LNCaP clone FGC (cell line): ENCODE data around the gene SAMD14.

Source experiments
- DNase-seq: peaks from one replicate; pipeline ENCODE4 v3.0.0-alpha.2; 2011; ENCODE audit warnings: low read depth
- H3K4me3 ChIP-seq: 2 replicates; pipeline ENCODE4 v1.5.1; 2011; ENCODE audit warnings: mild to moderate bottlenecking, low read depth, low read length, control low read depth
- TF ChIP-seq, protein P1 (sequence below): IDR thresholded peaks from 2 replicates; pipeline ENCODE4 v1.5.1; 2012; ENCODE audit warnings: mild to moderate bottlenecking; ENCODE audit not compliant: control insufficient read depth, insufficient read depth; ENCODE audit errors: extremely low read depth

The SAMD14 gene

DNA sequence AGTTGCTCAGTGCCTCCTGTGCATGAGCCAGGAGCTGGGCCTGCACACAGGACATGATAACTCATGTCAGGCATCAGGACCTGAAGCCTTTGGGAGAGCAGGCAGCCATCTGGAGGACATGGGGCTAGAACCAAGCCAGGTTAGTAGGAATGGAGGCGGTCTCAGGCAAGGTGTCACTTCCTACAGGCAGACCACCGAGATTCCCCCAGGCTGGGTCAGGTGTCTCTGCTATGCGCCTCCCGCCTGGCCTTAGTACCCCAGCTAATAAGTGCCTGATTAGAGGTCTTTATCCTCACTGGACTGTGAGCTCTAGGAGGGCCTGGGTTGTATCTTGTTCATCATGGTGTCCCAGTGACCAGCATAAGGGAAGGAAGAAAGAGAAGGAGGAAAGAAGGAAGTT lies 15.6 kb downstream of the SAMD14 start:
- TF ChIP-seq, protein P1, sequence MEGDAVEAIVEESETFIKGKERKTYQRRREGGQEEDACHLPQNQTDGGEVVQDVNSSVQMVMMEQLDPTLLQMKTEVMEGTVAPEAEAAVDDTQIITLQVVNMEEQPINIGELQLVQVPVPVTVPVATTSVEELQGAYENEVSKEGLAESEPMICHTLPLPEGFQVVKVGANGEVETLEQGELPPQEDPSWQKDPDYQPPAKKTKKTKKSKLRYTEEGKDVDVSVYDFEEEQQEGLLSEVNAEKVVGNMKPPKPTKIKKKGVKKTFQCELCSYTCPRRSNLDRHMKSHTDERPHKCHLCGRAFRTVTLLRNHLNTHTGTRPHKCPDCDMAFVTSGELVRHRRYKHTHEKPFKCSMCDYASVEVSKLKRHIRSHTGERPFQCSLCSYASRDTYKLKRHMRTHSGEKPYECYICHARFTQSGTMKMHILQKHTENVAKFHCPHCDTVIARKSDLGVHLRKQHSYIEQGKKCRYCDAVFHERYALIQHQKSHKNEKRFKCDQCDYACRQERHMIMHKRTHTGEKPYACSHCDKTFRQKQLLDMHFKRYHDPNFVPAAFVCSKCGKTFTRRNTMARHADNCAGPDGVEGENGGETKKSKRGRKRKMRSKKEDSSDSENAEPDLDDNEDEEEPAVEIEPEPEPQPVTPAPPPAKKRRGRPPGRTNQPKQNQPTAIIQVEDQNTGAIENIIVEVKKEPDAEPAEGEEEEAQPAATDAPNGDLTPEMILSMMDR: no peak
- no peak for DNase-seq
- no peak overlapping the region for H3K4me3 ChIP-seq

DNA sequence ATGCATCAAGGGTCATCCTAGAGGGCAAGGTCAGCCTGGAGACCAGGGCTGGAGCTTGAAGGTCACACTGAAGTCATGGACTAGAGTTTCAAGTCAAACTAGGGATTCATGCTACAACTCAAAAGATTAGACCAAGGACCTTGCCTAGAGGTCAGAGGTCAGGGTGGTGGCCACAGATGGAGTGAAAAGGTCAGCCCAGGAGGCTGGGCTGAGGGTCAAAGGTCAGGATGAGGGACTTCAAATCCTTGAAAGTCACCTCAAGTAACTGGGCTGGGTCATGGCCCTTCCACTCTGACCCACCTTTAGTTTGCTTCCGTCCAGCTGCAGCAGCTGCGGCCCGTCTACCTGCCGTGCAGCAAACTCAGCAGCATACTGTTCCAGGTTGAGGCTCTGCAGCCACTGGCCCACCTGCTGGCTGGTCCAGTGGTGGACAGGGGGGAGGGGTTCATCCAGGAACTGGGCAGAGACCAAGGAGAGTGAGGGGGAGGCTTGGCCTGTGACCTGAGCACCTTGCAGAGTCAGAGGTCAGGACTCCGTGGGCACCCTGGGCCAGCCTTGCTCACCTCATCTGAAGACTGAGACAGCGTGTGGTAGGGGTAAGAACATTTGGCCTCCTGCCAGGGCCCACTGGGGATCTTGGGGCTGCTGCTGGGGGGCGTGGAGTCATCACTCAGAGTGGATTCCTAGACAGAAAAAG lies 16.2 kb downstream of the SAMD14 start:
- DNase-seq: no peak
- H3K4me3 ChIP-seq: no peak overlapping the region
- TF ChIP-seq, protein P1: no peak

DNA sequence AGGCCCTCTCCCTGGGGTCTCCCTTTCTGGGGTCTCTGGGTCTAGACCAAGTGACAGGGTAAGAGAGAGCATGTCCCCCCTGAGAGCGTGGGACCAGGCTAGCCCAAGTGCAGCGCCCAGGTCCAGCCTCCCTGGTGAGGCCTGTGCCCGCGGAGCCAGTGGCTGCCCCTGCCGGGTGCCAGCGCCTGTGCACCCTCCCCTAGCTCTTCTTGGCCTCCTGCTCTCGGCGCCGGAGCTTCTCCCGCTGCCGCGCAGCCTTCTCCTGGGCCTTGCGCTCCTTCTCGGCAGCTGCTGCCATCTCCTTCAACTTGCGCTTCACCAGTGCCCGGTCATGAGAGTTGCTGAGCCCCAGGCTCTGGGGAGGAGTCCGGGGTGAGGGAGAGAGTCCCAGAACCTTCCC lies 17.3 kb downstream of the SAMD14 start:
- no peak for DNase-seq
- TF ChIP-seq, protein P1: no peak
- no peak overlapping the region for H3K4me3 ChIP-seq

DNA sequence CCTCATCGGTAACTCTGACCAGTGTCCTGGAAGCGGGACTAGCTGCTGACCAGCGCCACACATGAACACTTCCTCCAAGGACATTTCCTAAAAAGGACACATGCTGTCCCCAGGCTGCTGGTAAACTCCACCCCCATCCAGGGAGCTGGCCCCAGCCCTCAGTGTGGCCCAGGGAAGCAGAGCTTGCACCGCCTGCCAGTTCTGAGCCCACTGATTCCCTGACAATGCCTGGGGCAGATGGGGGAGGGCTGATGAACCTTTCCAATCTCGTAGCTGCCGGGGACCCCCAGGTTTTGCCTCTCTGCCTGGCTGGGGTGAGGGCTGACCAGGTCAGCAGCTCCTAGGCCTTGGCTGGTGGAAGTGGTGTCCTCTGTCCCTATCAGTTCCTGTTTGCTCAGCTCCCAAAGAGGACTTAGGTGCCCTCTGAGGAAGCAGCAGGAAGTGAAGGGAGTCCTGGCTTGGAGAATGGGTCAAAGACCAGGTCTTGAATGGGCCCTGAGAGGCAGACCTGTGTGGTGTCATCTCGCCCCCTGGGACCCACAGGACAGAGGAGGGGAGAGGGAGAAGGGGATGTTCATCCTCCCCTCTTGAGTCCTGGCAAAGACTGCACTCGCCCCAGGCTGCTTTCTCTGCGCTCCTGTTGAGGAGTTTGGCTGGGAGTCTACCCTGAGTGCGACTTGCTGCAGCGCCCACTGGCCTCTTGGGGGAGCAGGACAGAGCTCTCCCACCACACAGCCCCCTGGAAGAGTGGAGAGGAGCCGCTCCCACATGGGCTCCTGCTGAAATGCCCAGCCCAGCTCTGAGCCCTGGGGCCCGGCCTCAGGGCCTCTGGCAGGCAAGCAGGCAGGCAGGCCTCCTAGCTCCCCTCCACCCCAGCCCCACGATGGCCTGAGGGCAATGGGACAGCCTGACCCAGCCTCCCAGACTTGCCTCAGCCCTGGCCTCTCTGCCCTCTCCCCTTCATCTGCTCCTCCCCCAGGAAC lies 18.0 kb downstream of the SAMD14 start:
- TF ChIP-seq, protein P1: no peak
- H3K4me3 ChIP-seq: no peak overlapping the region
- DNase-seq: peak; percentile 37

DNA sequence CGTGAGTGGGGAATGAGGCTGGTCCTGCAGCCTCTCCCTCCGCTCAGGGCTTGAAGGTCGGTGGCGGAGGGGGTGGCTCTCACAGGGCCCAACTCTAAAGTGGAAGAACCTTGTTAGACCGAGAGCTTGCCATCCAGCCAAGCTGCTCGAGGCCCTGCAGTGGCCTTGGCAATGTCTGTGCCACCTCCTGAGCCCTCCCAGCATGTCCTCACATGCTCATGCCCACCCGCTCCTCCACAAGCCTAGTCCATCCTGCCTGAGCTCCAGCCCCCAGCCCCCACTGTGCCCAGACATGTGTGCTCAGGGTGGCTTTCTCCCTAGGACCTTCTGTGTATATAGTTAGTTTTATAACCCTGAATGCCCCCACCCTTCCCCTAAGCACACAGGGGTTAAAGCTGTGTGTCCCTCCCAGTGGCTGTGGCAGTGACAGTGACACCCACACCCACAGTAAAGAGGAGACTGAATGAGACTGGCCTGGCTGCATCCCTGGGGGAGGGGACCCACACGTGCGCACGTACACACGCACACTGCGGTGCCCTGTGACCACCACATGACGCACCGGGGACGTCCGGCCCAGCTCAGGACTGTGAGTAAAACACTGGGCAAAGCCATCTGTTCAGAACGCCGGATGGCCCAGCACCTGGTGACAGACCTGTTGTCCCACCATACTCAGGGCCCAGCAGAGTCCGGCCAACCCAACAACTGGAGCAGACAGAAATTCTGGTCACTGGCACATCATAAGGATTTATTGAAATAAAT lies 19.2 kb downstream of the SAMD14 start:
- DNase-seq: no peak
- TF ChIP-seq, protein P1: no peak
- H3K4me3 ChIP-seq: no peak overlapping the region

DNA sequence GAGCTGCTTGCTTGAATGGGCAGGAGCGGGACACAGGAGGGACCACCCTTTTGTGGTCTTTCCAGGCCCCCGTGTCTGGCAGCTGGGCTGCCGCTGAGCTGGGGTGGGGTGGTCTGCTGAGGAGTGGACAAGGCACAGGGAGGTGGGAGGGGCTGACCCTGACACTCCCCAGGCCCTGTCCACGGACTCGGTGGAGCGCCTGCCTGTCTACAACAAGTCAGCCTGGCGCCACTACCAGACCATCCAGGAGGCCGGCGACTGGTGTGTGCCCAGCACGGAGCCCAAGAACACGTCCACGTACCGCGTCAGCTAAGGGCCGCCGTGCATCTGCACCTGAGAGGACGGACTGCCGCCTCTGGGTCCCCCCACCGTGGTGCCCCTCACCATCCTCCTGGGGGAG lies 20.2 kb downstream of the SAMD14 start:
- H3K4me3 ChIP-seq: no peak overlapping the region
- no peak for DNase-seq
- TF ChIP-seq, protein P1: no peak
